Measurements from ENCODE around the gene TMEM184B. TPM values are rescaled to one million over a fixed set of nuclear protein-coding genes. Genes with fewer than 3 reads are reported as not detected.

TMEM184B gene
- total and polyA plus RNA-seq, 2 experiments from 2014 or later, result 42.2 to 95.1 TPM

DNA sequence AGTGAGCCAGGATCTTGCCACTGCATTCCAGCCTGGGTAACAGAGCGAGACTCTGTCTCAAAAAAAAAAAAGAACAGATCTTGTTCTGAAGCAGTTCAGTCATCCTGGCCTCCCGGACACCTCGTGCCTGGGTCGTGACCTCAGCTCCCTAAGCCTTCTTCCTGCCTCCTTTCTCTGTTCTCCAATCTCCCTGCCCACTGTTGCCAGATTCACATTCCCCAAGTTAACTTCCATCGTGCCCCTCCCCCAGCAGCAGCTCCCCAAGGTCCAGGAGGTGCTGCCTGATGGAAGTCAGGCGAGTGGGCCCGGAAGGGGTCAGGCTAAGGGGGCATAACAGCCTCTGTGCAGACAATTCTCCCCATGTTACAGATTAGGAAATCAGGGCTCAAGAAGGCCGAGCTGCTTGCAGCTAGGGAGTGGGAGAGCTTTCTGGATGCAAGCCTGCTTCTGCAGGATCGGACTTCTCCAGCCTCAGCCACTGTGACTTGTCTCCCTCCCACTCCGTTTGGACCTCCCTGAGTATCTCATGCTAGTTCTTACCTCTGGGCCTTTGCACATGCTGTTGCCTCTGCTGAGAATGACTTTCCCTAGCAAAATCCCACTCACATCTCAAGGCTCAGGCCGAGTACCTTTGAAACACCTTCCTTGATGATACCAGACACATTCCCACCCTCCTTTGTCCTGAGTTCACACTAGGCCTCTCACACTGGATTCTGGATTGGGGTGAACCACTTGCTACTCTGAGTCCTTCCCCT lies 14.3 kb upstream of the TMEM184B start:
- H3K36me3 Mint-ChIP-seq (ENCODE audit: low read depth), result peaks cover 30% of the 10 kb centered on the region
- H2AFZ ChIP-seq, result no peak overlapping the region

More for the DNA sequence above, 14.3 kb upstream of the TMEM184B start:
- no peaks in the 10 kb centered on the region for H3K27me3 ChIP-seq (ENCODE audit: insufficient read depth)
- DNase-seq (ENCODE audit: low spot score) (peak; percentile 61), ATAC-seq (peak; percentile 7)
- H3K79me2 ChIP-seq (replicated peaks; ENCODE audit: insufficient read depth), result no peaks in the 10 kb centered on the region
- H4K20me1 ChIP-seq (replicated peaks; ENCODE audit: insufficient read depth), result no peaks in the 10 kb centered on the region; the same call in 1 of the 2 replicates
- Mint-ChIP-seq H3K9me3 (no peaks in the 10 kb centered on the region; the same call in 1 of the 3 replicates), H3K27me3 (ENCODE audit: insufficient read depth, low read depth, poor library complexity) (peaks cover 23% of the 10 kb centered on the region), H3K27ac (no peak overlapping the region), H3K4me3 (no peak overlapping the region; the same call in 2 of the 3 replicates), H3K4me1 (peaks cover 35% of the 10 kb centered on the region)
- H3K36me3 ChIP-seq (ENCODE audit: insufficient read depth), result peaks cover 4% of the 10 kb centered on the region; the same call in 1 of the 2 replicates
- H3K27ac ChIP-seq (ENCODE audit: low read depth), result no peak overlapping the region; the same call in 1 of the 2 replicates
- H3F3A ChIP-seq (replicated peaks; ENCODE audit: low read depth), result peaks cover 43% of the 10 kb centered on the region; the same call in 1 of the 2 replicates
- H3K4me2 ChIP-seq, result peak overlapping the region; percentile 20; the same call in 1 of the 2 replicates
- H3K4me1 ChIP-seq (ENCODE audit: insufficient read depth), result peaks cover 14% of the 10 kb centered on the region
- H3K4me3 ChIP-seq, result no peak overlapping the region
- H3K9me2 ChIP-seq (ENCODE audit: insufficient read depth), result no peaks in the 10 kb centered on the region
- no peak for TF ChIP-seq CREB1 (CRISPR knock-in tag; IDR thresholded peaks at IDR 0.05; ENCODE audit: low read depth)
- TF ChIP-seq JUNB (IDR thresholded peaks at IDR 0.05; ENCODE audit: unreplicated experiment), result no peak
- TF ChIP-seq, protein P1, sequence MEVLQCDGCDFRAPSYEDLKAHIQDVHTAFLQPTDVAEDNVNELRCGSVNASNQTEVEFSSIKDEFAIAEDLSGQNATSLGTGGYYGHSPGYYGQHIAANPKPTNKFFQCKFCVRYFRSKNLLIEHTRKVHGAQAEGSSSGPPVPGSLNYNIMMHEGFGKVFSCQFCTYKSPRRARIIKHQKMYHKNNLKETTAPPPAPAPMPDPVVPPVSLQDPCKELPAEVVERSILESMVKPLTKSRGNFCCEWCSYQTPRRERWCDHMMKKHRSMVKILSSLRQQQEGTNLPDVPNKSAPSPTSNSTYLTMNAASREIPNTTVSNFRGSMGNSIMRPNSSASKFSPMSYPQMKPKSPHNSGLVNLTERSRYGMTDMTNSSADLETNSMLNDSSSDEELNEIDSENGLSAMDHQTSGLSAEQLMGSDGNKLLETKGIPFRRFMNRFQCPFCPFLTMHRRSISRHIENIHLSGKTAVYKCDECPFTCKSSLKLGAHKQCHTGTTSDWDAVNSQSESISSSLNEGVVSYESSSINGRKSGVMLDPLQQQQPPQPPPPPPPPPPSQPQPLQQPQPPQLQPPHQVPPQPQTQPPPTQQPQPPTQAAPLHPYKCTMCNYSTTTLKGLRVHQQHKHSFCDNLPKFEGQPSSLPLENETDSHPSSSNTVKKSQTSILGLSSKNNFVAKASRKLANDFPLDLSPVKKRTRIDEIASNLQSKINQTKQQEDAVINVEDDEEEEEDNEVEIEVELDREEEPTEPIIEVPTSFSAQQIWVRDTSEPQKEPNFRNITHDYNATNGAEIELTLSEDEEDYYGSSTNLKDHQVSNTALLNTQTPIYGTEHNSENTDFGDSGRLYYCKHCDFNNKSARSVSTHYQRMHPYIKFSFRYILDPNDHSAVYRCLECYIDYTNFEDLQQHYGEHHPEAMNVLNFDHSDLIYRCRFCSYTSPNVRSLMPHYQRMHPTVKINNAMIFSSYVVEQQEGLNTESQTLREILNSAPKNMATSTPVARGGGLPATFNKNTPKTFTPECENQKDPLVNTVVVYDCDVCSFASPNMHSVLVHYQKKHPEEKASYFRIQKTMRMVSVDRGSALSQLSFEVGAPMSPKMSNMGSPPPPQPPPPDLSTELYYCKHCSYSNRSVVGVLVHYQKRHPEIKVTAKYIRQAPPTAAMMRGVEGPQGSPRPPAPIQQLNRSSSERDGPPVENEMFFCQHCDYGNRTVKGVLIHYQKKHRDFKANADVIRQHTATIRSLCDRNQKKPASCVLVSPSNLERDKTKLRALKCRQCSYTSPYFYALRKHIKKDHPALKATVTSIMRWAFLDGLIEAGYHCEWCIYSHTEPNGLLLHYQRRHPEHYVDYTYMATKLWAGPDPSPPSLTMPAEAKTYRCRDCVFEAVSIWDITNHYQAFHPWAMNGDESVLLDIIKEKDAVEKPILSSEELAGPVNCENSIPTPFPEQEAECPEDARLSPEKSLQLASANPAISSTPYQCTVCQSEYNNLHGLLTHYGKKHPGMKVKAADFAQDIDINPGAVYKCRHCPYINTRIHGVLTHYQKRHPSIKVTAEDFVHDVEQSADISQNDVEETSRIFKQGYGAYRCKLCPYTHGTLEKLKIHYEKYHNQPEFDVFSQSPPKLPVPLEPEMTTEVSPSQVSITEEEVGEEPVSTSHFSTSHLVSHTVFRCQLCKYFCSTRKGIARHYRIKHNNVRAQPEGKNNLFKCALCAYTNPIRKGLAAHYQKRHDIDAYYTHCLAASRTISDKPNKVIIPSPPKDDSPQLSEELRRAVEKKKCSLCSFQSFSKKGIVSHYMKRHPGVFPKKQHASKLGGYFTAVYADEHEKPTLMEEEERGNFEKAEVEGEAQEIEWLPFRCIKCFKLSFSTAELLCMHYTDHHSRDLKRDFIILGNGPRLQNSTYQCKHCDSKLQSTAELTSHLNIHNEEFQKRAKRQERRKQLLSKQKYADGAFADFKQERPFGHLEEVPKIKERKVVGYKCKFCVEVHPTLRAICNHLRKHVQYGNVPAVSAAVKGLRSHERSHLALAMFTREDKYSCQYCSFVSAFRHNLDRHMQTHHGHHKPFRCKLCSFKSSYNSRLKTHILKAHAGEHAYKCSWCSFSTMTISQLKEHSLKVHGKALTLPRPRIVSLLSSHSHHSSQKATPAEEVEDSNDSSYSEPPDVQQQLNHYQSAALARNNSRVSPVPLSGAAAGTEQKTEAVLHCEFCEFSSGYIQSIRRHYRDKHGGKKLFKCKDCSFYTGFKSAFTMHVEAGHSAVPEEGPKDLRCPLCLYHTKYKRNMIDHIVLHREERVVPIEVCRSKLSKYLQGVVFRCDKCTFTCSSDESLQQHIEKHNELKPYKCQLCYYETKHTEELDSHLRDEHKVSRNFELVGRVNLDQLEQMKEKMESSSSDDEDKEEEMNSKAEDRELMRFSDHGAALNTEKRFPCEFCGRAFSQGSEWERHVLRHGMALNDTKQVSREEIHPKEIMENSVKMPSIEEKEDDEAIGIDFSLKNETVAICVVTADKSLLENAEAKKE (CRISPR knock-in tag; IDR thresholded peaks at IDR 0.05), result no peak
- TF ChIP-seq STAT1 (IDR thresholded peaks at IDR 0.05; ENCODE audit: unreplicated experiment), result no peak
- TF ChIP-seq ZNF331 (CRISPR knock-in tag; IDR thresholded peaks at IDR 0.05; ENCODE audit: low read depth), result no peak
- no peak for TF ChIP-seq ZNF114 (CRISPR knock-in tag; IDR thresholded peaks at IDR 0.05)
- TF ChIP-seq, protein P2, sequence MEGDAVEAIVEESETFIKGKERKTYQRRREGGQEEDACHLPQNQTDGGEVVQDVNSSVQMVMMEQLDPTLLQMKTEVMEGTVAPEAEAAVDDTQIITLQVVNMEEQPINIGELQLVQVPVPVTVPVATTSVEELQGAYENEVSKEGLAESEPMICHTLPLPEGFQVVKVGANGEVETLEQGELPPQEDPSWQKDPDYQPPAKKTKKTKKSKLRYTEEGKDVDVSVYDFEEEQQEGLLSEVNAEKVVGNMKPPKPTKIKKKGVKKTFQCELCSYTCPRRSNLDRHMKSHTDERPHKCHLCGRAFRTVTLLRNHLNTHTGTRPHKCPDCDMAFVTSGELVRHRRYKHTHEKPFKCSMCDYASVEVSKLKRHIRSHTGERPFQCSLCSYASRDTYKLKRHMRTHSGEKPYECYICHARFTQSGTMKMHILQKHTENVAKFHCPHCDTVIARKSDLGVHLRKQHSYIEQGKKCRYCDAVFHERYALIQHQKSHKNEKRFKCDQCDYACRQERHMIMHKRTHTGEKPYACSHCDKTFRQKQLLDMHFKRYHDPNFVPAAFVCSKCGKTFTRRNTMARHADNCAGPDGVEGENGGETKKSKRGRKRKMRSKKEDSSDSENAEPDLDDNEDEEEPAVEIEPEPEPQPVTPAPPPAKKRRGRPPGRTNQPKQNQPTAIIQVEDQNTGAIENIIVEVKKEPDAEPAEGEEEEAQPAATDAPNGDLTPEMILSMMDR (conservative IDR thresholded peaks at IDR 0.05; ENCODE audit: low read depth in 2 of 2), result no peak
- TF ChIP-seq, protein P3, sequence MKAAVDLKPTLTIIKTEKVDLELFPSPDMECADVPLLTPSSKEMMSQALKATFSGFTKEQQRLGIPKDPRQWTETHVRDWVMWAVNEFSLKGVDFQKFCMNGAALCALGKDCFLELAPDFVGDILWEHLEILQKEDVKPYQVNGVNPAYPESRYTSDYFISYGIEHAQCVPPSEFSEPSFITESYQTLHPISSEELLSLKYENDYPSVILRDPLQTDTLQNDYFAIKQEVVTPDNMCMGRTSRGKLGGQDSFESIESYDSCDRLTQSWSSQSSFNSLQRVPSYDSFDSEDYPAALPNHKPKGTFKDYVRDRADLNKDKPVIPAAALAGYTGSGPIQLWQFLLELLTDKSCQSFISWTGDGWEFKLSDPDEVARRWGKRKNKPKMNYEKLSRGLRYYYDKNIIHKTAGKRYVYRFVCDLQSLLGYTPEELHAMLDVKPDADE (IDR thresholded peaks at IDR 0.05), result no peak

All from GM23338 (cell line).